Caki2 (cell line): ENCODE results near the gene ARID1B. TPM values are rescaled to one million over a fixed set of nuclear protein-coding genes. Genes with fewer than 3 reads are reported as not detected.

Experiments
- DNase-seq: peaks from one replicate; pipeline ENCODE4 v3.0.0-alpha.2; 2015; ENCODE audit warnings: low read depth
- in situ Hi-C: cut with HindIII; loops from 2 replicates; pipeline ENCODE4 v1.10.0; 2016; ENCODE audit warnings: low sequenced_read_pairs, low pct_unique_long_range_greater_than_20kb, mixed read lengths
- total RNA-seq: library from RNA; depleted of rRNA; stranded (reverse); fragments of >200 nt; shearing (Covaris generic); gene quantifications from 2 replicates; pipeline ENCODE4 v1.2.3, GENCODE V29; 2014; ENCODE audit warnings: low replicate concordance

The ARID1B gene
- total RNA-seq, 1 experiment from 2014 or later = 6.9 TPM

DNA sequence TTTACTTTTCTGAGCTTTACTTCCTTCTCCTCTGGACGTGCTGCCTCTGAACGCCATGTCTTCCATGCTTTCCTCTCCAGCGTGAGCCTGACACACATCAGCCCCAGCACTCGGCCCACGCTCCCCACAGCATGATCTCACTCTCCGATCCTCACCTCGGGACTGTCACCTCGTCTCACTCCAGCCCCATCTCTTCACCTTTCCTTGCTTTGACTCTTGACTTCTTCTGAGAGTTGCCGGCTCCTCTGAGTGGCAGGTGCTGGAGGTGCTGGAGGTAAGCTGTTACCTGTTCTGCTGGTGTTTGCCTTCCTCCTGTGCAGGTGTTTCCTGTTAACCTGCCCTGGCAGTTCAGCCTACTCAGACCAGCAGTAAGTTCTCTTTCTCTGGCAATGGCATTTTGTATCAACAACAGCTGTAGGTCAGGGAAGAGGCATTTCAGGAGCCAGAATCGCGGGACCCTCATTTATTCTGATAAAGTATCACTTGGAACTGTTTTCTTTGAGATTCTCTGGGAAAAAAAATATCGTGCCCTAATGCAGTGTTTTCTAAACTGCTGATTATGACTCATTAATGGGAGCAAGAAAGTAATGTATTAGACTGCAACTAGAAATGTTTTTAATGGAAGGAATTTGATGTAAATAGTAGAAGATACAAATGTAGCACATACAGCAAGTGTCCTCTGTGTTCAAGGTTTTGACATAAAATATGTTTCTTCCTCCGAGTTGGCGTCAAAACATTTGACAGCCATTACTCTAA is 106.5 kb downstream of the ARID1B start:
- in situ Hi-C loops = no loop called here
- no peak for DNase-seq

DNA sequence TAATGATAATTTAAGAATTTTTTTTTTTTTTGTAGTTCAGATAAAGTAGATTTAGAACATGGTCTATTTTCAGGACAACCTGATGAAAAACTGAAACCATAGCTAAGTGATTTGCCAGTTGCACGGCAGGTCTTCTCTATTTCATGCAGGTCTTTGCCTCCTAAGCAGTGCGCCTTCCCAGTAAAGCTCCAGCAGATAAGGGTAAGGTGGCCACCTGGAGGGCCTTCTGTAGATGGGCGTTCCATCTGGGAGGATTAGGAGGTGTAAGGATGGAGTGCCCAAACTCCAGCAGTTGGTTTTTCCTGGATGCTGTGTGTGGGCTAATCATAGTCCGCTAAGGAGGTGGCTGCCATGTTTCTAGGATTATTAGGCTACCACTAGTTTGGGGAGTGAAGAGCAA is 107.1 kb downstream of the ARID1B start:
- in situ Hi-C loops = no loop called here

DNA sequence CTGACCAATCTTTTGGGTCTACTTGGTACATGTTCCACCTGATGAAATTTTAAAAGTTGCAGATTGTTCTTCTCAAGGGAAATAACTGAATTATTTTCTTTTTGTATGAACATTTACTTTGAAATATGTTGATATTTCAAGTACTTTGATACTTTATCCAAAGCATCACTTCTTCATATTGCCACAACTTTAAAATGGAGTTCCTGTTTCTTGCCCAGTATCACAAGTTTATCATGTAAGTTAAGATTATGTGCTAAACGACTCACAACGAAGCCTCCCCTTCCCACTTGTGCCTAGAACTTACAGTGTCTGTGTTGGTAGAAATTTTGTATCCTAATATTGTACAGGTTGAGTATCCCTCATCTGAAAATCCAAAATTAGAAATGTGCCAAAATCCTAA is 108.4 kb downstream of the ARID1B start:
- in situ Hi-C loops = no loop called here
- DNase-seq = no peak

More for the DNA sequence above, 107.1 kb downstream of the ARID1B start:
- DNase-seq = no peak

DNA sequence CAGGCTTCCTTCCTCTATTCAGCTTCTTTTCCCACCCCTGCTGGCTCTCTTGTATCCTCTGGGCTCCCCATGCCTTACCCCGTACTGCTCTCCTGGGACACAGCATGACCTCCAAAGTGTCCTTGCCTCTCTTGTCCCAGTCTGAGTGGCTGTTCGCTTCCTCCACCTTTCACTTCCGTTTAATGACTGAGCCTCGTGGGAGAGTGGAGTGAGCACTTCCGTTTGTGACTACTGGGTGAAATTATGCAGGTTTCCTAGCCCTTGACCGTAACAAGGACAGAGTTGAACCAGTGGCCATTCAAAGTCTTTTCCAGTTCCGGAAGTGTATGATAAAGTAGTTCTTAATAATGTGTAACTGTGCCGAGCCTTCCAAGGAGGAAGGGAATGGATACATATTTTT is 109.2 kb downstream of the ARID1B start:
- no peak for DNase-seq
- in situ Hi-C loops = no loop called here

DNA sequence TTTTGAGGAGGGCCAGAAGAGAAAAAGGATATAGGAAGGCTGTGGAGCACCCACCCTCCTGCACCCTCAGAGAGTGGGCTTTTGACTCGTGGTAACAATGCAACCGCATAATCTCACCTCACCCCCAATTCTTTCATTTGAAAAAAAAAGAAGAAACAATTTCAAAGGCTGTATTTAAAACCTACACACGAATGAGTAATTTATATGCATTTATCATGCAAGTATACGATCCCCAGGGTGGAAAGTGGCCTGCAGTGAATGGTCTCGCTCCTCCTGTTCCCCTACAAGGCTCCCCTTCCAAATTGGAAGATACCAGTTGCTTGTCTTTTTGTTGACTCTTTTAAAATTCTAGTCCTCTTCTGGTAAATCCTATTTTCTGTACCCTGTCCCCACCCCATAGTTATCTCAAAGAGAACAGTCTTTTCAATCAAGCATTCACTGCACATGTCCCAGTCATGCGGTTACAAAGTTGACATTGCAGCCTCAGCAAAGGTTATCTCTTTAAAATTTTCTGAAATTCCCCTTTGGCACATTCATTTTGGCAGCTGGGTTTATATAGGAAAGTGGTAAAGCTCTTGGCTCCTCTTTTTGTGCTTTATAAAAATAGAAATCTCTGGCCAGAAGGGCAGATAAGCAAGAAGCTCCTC is 110.6 kb downstream of the ARID1B start:
- in situ Hi-C loops = no loop called here
- DNase-seq = no peak

DNA sequence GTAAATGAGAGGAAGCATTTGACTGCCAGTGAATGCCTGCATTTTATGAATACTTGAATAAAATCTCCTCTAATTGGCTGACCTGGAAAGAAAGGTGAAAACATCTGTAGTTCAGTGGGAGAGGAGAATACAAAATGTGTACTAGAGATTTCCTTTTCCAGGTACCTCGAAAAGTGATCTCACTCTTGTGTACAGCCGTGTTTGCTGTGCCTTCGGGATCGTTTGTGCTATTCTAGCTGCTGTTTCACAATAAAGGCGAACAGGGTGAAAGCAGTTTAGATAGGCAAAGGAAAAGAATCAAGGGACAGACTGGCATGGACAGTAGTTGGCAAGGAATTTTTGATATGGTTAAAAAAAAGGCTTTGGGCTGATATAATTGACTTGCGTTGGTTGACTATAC is 112.3 kb downstream of the ARID1B start:
- no peak for DNase-seq
- in situ Hi-C loops = no loop called here

DNA sequence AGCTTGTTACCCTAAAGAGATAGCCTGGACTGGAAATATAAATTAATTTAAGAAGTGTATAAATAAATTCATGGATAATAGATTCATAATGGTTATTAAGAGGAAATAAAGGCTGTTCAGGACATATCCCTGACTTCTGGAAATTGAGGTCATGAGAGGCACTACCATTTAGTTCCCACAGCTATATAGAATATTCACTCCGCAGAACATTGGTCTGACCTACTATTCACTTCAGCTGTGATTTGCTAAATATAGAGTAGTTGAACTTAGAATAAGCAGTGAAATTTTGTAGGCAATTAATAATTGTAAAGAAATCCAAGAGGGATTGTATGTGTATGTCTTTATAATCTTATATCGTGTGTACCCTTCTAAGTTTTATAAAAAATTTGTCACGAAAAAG is 112.8 kb downstream of the ARID1B start:
- in situ Hi-C loops = no loop called here
- no peak for DNase-seq

DNA sequence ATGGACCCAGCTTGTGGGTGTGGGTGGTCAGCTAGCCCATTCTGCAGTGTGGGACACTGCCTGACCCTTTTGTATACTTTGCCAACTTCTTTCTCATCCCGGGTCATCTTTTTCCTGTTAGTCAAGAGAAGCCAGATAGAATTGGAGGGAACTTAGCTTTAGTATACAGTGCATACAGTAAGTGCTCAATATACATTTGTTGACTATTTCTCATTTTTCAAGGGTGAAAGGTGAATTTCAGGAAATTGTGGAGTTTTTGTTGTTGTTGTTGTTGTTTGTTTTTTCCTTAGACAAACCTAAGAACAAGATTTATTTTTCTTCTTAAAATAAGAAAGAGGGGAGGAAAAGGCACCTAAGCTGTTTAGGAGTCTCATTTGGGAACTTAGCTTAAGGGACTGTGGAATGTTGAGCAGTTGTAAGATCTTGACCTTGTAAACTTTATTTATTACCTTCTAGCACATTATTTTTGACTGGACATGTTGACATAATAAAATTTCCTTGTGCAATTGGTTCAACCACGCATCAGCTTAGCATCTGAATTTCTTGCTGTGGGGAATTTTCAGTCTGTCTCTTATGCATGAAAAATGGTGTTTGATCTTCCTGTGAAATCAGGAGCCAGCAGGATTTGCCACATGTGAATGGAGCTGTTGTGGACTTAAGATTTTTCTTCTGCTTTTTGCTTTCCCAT is 113.6 kb downstream of the ARID1B start:
- no peak for DNase-seq
- in situ Hi-C loops = no loop called here

DNA sequence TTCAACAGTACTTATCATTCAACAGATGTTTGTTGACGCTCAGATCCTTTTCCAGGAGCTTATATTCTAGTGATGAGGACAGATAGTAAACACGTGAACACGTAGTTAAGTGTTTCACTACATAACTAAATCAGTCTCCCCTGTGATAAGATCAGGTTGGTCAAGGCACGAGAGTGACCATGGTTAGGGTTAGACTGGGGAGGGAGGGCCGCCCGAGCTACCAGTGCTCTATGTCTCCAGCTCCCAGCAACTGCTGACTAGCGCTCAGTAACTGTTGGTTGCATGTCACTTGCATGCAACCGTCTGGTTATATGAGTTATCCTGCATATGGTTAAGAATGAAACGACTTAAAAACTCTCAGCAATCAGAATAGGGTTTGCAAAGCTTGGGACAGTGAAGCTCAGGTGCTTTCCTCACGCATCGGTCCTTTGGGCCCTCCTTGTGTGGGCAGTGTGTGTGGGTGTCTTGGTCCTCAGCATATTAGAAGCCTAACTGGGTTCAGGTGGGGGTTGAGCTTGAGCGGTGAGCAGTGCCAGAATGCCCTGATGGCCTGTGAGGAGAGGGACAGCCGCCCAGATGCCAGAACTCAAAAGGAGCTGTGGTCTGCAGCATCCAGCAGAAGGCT is 120.8 kb downstream of the ARID1B start:
- in situ Hi-C loops = no loop called here
- no peak for DNase-seq

DNA sequence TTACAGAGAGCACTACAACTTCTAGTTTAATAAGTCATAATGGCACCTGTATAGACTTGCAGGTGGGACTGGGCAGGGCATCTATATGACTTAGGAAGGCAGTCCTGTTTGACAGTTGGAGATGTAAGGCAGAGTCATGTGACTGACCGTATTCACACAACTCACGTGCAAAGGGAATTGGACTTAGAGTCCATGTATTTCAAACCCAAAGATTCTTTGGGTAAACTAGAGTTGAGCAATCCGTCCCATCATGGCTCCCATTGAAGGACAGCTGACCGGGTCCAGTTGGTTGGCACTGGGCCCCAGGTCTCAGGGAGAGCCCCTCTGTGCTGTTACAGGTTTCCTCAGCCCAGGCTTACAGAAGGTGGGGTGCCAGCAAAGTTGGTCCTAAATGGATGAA is 121.9 kb downstream of the ARID1B start:
- in situ Hi-C loops = no loop called here
- no peak for DNase-seq

DNA sequence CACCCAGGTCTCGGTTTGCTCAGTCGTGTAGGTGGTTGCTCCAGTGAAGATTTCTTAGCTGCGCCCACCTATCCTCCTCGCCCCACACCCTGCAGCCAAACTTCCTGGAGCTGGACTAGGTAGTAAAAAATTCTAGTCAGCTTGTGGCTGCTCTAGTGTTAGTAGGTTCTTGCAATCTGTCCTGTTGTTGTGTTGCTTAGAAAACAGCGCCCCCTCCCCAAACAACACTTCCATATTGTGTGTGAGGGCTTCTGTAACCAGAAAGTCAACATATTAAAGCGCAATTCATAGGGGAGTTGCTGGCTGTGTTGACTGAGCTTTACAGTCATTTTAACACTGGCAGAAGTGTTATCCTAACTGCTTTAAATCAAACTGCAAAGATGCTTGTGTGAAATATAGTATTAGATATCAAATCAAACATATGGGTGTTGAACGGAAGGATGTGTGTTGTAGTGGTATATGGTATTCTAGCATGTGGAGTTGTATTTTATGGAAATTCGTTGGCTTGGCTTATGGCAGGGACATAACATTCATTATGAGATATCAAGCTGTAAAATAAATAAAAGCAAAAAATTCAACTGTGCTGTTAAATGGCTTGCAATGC is 122.5 kb downstream of the ARID1B start:
- DNase-seq = no peak

DNA sequence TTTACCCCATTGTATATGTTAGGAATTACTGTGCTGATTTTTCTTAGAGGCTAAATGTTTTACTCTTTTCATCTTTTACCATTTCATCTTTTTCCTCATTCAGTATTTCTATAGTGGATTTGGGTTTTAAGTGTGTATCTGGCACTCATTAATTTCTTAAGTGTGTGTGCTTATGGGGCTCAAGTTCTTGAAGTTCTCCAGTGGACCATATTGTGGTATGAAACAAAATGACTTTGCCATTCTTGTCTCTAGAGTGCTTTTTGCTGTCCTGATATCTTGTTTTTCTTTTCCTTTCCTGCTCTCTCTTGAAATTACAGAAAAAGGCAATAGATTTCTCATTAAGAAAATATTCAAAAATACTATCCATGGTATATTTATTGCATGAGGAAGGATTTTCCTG is 123.1 kb downstream of the ARID1B start:
- DNase-seq = no peak

More for the DNA sequence above, 122.5 kb downstream of the ARID1B start:
- in situ Hi-C loops = no loop called here

DNA sequence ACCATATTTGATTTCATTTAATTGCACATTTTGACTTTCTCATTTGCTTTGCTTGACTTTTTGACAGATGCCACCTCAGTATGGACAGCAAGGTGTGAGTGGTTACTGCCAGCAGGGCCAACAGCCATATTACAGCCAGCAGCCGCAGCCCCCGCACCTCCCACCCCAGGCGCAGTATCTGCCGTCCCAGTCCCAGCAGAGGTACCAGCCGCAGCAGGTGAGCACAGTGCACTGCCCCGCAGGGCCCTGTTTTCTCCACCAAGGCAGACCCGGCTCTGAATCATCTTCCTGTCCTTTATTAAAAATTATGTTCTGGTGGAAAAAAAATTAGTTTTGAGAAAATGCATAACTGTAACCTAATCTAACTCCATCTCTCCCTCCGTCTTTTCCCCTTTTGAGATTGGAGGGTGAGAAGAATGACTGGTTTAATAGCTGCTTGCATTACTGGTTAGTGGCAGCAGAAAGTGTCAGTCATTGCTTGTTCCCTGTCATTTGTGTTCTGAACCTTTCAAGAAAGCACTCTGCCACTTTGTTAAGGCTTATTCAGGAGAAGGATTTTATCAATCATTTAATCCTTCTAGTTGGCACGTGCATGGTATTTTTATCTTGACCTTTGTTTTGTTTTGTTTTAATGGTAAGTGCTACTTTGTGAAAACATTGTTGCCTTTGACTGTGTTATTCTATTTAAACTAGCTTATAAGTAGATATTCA is 124.3 kb downstream of the ARID1B start:
- no peak for DNase-seq
- in situ Hi-C loops = no loop called here

More for the DNA sequence above, 123.1 kb downstream of the ARID1B start:
- in situ Hi-C loops = no loop called here

DNA sequence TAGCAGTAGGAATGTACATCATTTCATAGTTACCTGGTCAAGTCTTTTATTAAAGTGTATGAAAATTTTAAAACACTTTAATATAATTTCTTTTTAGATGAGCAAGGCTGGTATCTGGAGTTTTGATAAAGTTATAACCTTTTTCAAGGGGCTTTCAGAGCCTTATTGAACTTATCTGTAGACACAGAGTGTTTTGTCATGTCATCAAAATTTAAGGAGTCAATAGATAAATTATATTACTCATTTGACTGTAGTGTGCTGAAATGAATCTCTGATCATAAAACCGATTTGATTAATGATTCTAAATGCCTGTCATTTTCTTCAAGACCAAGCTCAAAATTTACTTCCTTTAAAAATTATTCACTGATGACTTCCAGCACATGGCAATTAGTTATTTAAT is 125.6 kb downstream of the ARID1B start:
- in situ Hi-C loops = no loop called here
- DNase-seq = no peak

DNA sequence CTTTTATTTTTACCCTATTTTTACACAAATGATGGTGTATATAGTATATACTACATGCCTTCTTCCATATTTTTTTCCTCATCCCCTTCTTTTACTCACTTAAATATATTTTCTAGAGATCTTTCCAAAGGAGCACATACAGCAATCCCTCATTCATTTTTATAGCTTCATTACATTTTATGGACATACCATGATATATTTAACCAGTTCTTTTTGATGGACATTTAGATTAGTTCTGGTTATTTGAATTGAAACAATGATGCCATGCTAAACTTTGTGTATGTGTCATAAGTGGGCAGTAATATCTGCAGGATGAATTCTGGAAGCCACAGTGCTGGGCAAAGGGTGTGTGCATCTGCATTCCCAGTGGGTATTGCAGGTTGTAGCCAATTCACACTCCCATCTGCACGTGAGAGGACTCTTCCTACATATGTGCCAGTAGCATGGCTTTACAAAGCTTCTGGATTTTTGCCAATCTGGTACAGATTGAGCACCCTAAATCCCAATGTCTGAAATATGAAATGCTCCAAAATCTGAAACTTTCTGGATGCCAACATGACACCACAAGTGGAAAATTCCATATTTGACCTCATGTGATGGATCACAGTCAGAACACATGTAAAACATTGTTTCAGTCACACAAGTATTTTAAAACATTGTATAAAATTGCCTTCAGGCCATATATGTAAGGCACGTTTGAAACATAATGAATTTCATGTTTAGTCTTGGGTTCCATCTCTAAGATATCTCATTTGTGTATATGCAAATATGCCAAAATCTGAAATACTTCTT is 127.2 kb downstream of the ARID1B start:
- DNase-seq = no peak
- in situ Hi-C loops = no loop called here

DNA sequence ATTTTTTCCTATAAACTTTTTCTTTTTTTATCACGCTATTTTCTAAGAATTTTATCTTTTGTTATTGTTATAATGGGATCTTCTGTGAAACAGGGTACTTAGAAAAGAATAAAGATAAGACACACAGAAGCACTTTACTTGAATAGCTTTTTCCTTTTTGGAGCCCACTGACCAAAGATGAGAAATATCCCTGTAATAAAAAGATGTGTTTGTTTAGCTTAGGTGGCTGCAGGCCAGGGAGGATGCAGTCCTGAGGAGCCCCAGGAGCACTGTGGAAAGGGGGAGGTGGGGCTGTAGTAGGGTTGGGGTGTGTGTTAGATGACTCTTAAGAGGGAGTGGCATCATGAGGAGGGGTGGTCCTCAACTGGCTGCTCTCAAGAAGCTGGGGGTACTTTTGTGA is 128.6 kb downstream of the ARID1B start:
- DNase-seq = no peak
- in situ Hi-C loops = no loop called here

DNA sequence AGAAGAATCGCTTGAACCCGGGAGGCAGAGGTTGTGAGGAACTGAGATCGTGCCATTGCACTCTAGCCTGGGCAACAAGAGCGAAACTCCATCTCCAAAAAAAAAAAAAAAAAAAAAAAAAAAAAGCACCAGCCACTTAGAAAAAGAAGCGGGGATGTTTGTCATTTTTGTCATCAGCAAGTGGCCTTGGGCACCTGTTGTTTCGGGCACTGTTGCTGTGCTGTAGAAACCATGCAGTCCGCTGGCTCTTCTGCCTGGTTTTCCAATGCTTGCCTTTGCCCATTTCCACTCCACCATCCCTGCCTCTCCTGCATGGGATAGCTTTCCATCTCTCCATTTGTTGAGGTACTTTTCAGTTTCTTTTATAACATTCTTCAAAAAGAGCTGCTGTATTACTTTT is 129.3 kb downstream of the ARID1B start:
- DNase-seq = no peak
- in situ Hi-C loops = no loop called here
